HT-29 (cell line): Measurements from ENCODE around the gene BAZ1A. TPM values are rescaled to one million over a fixed set of nuclear protein-coding genes. Genes with fewer than 3 reads are reported as not detected.
A peak's percentile ranks its signal among the peaks of the same experiment; 100 is the strongest.

ENCODE experiments used
- DNase-seq: peaks from one replicate; pipeline ENCODE4 v3.0.0-alpha.2; 2015; ENCODE audit warnings: low spot score
- total RNA-seq: library from RNA; depleted of rRNA; stranded (reverse); fragments of >200 nt; shearing (Covaris generic); gene quantifications from 2 replicates; pipeline ENCODE4 v1.2.3, GENCODE V29; 2014; rRNA removed

The BAZ1A gene, protein sequence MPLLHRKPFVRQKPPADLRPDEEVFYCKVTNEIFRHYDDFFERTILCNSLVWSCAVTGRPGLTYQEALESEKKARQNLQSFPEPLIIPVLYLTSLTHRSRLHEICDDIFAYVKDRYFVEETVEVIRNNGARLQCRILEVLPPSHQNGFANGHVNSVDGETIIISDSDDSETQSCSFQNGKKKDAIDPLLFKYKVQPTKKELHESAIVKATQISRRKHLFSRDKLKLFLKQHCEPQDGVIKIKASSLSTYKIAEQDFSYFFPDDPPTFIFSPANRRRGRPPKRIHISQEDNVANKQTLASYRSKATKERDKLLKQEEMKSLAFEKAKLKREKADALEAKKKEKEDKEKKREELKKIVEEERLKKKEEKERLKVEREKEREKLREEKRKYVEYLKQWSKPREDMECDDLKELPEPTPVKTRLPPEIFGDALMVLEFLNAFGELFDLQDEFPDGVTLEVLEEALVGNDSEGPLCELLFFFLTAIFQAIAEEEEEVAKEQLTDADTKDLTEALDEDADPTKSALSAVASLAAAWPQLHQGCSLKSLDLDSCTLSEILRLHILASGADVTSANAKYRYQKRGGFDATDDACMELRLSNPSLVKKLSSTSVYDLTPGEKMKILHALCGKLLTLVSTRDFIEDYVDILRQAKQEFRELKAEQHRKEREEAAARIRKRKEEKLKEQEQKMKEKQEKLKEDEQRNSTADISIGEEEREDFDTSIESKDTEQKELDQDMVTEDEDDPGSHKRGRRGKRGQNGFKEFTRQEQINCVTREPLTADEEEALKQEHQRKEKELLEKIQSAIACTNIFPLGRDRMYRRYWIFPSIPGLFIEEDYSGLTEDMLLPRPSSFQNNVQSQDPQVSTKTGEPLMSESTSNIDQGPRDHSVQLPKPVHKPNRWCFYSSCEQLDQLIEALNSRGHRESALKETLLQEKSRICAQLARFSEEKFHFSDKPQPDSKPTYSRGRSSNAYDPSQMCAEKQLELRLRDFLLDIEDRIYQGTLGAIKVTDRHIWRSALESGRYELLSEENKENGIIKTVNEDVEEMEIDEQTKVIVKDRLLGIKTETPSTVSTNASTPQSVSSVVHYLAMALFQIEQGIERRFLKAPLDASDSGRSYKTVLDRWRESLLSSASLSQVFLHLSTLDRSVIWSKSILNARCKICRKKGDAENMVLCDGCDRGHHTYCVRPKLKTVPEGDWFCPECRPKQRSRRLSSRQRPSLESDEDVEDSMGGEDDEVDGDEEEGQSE (N-terminal part only)
- total RNA-seq: 9.4 and 14.9 TPM in 2 replicates

DNA sequence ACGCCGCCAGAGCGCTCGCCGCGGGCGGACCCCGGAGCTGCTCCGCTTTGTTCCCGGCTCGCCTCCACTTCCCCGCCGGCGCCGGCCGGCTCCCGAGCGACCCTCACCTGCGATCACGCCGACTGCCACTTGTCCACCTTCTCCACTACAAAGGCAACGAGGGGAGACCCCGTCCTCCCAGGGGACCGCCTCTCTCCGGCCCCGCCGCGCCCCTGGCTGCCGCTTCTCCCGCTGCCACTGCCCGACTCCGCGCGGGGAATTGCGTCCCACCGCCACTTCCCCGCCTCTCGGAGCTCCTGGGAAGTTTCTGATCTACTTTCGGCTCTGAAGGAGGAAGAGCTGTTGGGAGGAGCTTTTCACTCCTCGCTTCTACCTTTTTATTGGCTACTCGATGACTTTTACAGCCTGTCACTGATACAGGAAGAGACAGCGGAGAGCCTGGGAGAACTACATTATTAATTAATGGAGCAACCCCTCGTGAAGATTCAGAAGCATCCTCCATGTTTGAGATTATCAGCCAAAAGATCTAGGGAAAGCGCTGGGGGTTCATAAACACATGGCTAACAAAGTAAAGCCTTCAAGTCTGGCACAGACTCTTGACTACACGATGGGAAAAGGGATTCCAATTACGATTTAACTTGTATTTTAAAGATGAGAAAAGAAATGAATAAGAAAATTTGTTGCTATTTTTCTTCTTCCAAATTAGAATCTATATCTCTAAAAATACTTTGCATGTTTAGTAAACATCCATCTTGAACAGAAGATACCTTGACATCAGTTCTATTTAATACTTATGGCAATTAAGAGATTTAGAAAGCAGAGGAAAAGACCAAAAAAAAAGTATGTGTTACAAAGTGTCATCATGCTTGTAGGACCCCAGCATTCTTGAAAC lies at the start of gene BAZ1A:
Gene BAZ1A (minus strand): TSS at position 330 of the 892 bp plus-strand sequence. CDS start 756 bp downstream, outside the sequence.
- DNase-seq: peak; percentile 73

DNA sequence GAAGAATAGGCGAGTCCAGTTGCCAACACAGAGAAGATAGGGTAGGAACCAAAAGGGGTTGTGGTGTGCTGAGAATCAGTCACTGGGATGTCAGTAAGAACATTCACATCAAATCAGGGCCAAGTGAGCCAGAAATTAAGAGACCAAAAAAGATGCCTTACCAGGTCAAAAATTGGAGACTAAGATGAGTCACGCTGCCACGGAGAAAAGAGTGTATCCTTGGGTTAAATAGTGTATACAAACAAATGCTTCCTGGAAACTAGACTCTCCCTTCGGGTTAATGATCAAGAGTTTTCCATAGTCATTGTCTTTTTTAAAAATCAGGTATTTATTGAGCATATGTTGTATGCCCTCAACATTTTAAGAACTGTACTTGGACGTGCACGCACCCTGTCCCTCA lies 45.2 kb upstream of the BAZ1A start:
- no peak for DNase-seq

DNA sequence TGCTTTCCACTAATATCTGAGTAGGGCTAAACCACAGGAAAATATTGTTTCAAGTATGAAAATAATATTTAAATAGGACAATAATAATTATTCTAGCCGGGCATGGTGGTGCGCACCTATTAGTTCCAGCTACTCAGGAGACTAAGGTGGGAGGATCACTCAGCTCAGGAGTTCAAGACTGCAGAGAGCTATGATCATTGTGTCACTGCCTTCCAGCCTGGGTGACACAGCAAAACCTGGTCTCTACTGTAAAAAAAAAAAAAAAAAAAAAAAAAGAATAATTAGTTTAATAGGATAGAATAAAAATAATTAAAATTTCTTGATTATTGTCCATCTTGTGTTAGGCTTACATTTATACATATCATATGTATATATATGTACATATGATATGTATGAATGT lies 38.5 kb upstream of the BAZ1A start:
- DNase-seq: no peak

DNA sequence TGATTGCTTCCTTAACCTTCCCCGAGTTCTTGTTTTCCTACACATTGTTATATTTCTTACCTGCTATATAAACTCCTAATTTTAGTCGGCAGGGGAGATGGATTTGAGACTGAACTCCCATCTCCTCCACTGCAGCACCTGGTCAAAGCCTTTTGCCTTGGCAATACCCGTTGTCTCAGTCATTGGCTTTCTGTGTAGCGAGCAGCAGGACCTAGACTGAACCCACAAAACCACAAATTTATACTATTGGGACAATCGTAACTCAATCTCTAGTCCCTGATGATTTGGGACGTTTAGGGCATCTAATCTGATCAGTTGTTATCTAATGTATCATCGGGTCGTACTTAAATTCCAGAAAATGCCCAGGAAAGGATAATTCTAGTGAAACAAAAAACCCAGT lies 37.8 kb upstream of the BAZ1A start:
- no peak for DNase-seq

DNA sequence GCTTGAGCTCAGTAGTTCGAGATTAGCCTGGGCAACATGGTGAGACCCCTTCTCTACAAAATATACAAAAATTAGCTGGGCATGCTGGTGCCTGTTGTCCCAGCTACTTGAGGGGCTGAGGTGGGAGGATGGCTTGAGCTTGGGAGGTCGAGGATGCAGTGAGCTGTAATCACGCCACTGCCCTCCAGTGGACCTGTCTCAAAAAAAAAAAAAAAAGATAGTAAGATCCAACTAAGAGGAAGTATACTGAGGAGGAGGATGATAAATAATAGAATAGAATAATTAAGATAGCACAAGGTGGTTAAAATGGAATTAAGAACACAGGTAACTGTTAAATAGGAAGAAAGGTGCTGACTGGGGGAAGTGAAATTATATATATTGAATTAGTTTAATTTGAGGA lies 37.0 kb upstream of the BAZ1A start:
- no peak for DNase-seq

DNA sequence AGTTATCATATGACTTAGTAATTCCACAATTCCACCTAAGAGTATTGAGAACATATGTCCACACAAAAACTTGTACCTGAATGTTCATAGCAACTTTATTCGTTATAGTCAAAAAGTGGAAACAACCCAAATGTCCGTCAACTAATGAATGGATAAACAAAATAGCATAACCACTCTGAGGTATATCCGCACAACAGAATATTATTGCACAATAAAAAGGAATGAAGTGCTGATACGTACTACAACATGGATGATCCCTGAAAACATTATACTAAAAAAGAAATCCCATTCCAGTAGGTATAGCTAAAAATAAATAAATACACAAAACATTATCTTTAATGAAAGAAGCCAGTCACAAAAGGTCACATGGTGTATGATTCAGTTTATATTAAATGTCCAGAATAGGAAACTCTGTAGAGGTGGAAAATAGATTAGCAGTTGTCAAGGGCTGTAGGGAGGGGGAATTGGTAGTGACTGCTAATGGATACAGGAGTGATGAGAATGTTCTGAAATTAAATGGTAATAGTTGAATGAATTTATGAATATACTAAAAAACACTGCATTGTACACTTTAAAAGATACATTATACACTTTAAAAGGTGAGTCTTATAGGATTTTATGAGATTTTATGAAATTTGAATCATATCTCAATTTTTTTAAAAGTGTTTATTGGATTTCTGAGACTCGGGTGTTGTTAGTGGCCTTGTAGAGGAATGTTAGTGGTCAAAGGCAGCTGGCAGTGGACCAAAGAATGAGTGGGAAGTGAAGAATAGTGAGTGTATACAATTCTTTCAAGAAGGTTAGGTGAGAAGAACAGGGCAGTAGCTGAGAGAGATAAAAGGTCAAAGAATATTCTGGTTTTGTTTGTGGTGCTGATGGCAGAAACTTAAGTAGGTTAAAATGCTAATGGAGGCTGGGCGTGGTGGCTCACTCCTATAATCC lies 36.3 kb upstream of the BAZ1A start:
- DNase-seq: no peak

DNA sequence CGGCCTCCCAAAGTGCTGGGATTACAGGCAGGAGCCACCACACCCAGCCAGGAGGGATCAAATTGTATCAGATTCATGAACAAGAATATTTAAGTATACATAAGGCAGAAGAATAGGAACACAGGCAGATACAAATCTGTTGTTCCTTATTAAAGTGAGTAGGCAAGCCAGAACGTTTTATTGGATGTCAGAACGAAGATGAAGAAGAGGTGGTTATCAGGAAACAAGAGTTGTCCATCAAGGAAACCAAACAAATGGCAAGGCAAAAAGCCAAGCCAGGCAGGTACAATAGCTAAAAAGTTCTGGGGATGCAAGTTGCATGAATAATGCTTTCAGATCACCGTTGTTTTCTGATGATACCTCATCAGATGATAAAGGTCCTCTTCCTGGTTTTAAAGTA lies 31.1 kb upstream of the BAZ1A start:
- no peak for DNase-seq

DNA sequence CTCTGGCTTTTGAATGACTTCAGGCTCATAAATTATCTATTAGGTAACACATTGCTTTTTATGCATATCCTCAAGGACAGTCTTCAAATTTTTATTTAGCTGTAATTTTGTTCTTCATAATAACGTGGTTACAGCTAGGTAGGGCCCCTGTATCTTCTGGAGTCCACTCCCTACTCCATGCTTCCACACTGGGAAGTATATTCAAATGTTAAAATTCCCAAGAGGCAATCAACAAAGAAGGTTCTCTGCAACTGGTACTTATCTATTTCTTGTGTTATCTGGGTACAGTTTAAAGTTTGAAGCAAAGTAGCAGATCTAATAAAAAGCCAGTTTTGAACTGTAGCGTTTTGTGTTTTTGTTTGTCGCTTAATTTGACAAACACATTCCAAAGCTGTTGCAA lies 20.1 kb upstream of the BAZ1A start:
- no peak for DNase-seq

DNA sequence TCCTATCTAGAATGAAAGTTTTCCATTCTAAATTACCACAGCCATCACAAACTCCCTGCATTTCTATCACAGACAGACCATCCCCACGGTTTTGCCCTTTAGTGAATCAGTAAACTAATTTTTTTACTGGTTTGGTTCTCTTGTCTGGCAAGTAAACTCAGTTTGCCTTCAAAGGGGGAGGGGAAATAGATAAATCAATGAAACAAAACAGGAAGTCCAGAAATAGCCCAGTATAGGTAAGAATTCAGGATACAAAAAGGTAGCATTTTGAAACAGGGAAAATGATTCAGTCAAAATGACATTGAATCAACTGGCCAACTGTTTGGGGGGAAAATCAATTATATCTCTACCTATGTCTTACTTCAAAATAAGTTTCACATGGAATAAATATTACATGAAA lies 15.8 kb upstream of the BAZ1A start:
- no peak for DNase-seq

DNA sequence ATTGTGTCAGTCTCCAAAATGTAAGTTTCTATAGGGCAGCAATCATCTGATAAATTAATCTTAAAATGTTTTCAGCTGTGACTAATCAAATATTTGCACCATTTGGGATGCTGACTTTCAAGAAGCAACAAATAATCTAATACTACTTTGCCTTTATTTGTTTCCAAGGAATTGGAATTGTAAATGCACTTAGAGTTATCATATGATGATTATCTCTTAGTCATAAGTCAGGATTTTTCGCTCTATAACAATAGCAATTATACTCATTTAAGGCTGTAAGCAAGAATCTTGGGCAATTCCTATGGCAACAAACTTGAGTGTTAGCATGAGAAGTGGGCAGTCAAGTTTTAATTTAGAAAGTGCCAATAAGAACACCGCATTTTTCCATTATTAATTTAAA lies 13.0 kb upstream of the BAZ1A start:
- DNase-seq: no peak

DNA sequence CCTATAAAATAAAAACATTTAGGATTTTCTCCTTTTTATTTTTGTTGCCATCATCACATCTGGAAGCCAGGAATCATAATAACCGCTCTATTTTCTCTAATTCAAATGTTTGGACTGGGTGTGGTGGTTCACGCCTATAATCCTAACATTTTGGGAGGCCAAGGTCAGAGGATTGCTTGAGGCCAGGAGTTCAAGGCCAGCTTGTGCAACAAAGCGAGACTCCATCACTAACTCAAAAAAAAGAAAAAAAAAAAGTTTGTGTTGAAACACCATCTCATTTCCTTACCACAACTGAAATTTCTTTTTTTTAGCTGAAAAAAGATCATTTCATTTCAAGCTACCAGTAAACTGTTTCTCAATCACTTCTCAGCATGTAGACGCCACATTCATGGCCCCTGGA lies 8.8 kb upstream of the BAZ1A start:
- DNase-seq: no peak

DNA sequence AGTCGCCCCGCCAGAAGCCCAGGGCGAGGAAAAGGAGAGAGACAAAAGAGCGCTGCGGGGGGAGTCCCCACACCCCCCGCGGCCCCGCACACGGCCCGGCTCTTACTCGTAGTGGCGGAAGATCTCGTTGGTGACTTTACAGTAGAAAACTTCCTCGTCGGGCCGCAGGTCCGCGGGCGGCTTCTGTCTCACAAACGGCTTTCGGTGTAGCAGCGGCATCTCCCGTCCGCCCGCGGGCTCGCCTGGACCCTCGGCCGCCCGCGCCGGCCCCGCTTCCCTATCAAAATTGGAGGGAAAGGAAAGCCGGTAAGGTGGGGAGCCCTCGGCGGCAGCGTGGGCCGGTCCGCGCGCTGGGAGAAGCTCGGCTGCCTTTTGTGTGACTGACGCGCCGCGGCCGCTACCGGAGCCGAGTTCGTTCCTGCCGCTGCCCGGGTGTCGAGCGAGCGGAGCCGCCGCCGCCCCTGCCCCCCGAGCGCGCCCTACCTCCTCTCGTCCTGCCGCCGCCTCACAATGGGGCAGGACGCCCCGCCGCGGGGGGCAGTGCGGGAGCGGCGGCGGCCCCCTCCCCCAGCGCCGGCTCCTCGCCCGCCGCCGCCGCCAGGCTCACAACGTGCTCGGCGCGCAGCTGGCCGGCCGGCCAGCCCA lies 652 bp downstream of the BAZ1A start:
- DNase-seq: peak; percentile 45

DNA sequence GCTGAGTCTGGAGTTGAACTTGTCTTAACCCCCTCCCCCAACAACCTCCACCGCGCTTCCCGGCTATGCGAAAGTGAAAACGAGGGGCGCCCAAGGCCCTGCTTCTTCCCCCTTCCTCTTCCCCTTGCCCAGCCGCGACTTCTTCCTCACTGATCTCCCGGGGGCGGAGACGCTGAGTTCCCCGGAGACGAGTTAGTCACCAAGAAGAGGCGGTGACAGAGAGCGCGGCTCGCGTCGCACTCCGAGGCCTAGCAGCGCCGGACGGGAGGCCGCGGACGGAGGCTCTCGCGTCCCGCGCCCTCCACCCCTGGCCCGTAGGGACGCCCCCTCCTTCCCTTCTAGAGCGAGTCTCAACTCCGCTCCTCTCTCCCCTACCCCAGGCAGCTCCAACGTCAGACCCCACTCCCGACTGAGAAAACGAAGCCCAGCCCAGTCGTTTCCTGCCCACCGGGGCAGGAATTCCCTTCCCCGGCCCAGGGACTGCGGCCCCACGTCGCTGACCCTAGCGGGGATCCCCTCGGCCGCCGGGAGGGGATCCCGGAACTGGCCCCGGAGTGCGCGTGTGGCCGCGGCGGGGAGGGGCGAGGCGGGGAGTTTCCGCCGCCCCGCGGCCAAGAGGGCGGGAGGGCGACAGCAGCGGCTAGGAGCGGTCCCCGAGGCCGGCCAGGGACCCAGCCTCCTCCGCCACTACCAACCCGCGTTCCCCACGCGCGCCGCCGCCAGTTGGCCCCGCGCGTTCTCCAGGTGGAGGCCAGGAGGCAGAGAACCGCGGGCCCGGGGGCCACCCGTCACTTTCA lies 1.4 kb downstream of the BAZ1A start:
- peak; percentile 72 for DNase-seq

DNA sequence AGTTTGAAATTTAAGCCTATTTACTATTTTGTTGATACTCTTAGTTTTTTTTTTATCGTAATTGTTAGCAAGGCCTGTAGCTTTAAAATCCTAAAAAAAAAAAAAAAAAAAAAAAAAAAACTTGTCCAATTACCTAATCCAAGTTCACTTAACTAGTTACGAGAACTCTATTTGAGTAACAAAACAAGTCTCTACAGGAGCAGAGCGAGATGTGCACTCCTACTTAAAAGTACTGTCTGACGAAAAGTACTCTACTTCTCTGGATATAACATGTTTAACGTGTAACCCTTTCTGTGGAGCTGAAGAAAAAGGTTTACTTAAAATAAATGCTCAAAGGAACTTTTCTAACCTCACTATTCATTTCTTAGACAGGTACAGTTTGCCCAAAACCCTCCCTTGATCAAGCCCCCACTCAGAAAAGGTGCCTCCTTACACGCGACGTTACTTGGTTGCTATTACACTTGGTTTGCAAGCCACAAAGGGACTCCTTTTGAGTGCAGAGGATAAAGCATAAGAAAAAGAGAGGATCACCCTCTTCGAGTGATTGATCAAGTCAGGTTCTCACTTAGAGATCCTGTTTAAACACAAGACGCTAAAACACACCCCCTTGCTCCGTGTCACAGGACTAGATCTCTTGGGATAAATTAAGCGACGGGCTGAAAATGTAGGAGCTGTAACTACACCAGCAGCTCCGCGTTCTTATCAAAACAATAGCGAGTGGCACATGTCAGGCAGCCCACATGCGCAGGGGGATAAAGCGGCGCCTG lies 2.2 kb downstream of the BAZ1A start:
- peak; percentile 74 for DNase-seq

DNA sequence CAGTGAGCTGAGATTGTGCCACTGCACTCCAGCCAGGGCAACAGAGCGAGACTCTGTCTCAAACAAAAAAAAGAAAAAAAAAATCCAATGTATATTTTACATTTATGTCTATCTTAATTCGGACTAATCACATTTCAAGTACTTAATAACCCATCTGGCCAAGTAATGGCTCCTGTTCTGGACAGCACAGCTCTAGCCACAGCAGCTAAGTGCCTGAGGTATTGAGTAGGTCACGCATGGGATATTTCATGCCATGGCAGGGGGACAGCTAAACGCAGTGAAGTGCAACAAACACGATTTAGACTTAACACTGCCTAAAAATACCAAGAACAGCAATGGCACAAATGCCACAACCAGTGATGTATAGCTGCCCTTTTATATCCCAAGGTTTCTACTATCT lies 8.0 kb downstream of the BAZ1A start:
- no peak for DNase-seq

DNA sequence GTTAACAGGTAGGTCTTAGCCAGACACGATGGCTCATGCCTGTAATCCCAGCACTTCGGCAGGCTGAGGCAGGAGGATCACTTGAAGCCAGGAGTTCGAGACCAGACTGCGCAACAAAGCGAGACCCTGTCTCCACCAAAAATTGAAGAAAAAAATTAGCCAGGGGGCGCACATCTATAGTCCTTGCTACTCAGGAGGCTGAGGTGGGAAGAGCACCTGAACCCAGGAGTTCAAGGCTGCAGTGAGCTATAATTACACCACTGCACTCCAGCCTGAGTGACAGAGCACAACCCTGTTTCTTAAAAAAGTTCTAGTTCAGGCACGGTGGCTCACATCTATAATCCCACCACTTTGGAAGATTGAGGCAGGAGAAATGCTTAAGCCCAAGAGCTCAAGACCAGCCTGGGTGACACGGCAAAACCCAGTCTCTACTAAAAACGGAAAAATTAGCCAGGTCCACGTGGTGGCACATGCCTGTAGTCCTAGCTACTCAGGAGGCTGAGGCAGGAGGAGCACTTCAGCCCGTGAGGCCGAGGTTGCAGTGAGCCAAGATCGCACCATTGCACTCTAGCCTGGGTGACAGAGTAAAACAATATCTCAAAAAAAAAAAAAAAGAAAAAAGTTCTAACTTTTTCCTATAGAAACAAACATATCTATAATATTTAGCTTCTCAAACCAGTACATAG lies 9.1 kb downstream of the BAZ1A start:
- no peak for DNase-seq

DNA sequence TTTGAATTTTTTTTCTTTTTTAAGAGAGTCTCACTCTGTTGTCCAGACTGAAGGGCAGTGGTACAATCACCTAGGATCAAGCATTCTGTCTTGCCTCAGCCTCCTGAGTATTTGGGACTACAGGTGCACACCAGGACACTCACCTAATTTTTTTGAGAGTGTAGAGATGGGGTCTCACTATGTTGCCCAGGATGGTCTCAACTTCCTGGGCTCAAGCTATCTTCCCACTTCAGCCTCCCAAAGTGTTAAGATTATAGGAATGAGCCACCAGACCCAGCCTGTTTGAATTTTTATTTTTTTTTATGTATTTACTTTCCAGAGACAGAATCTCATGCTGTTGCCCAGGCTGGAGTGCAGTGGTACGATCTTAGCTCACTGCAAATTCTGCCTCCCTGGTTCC lies 11.3 kb downstream of the BAZ1A start:
- no peak for DNase-seq
